CD4-positive, alpha-beta memory T cell (primary cell): ENCODE results near the gene ARID5B. TPM values are rescaled to one million over a fixed set of nuclear protein-coding genes. Genes with fewer than 3 reads are reported as not detected.

Source experiments
- CTCF ChIA-PET: fragments of 350-600 bp; sonication (Branson Sonifier 250); formaldehyde crosslinking; loops from one replicate; lab custom pipeline; 2021; ENCODE audit warnings: inconsistent platforms; ENCODE audit not compliant: partially characterized antibody; lab: Charles Lee
- POLR2A ChIA-PET: fragments of 350-600 bp; sonication (Branson Sonifier 250); formaldehyde crosslinking; loops from one replicate; lab custom pipeline; 2021; ENCODE audit not compliant: partially characterized antibody; lab: Charles Lee
- DNase-seq, 5 donors: peaks; one replicate each; pipeline versions ENCODE4 v3.0.0 to v3.0.0-alpha.2; 2020 to 2022; ENCODE audit warnings: mixed read lengths in 1 of 5
- H3K27ac ChIP-seq: one replicate; pipeline ENCODE4 v1.7.0; 2013; ENCODE audit warnings: low read depth, low read length
- H3K27me3 ChIP-seq: 2 replicates; pipeline ENCODE4 v1.7.0; 2013; ENCODE audit warnings: mild to moderate bottlenecking, low read length, moderate library complexity; ENCODE audit not compliant: insufficient read depth
- H3K36me3 ChIP-seq: 2 replicates; pipeline ENCODE4 v1.7.0; 2013; ENCODE audit warnings: mild to moderate bottlenecking, low read length, moderate library complexity; ENCODE audit not compliant: insufficient read depth
- H3K4me1 ChIP-seq: 2 replicates; pipeline ENCODE4 v1.7.0; 2013; ENCODE audit warnings: mild to moderate bottlenecking, low read length, moderate library complexity; ENCODE audit not compliant: insufficient read depth
- H3K4me3 ChIP-seq, 2 donors: one replicate each; pipeline ENCODE4 v1.7.0; 2013; ENCODE audit warnings: low read length in 2 of 2, mild to moderate bottlenecking in 1 of 2
- H3K9me3 ChIP-seq, 2 donors: one replicate each; pipeline ENCODE4 v1.7.0; 2013; ENCODE audit warnings: low read length in 2 of 2, control low read depth in 1 of 2; ENCODE audit not compliant: control insufficient read depth in 1 of 2
- H3K27ac Mint-ChIP-seq, 7 donors: one replicate each; pipeline ENCODE4 v1.8.0; 2020 to 2021; ENCODE audit warnings: mixed read lengths in 7 of 7, mild to moderate bottlenecking in 6 of 7, inconsistent platforms in 3 of 7, moderate library complexity in 3 of 7
- H3K27me3 Mint-ChIP-seq, 2 donors: one replicate each; pipeline ENCODE4 v1.8.0; 2020 to 2021; ENCODE audit warnings: mixed read lengths in 2 of 2
- H3K36me3 Mint-ChIP-seq, 2 donors: one replicate each; pipeline ENCODE4 v1.8.0; 2020 to 2021; ENCODE audit warnings: mixed read lengths in 2 of 2, inconsistent platforms in 1 of 2, mild to moderate bottlenecking in 1 of 2
- H3K4me1 Mint-ChIP-seq, 4 donors: one replicate each; pipeline ENCODE4 v1.8.0; 2020 to 2021; ENCODE audit warnings: mixed read lengths in 4 of 4, mild to moderate bottlenecking in 1 of 4
- H3K4me3 Mint-ChIP-seq, 8 donors: one replicate each; pipeline ENCODE4 v1.8.0; 2020 to 2021; ENCODE audit warnings: mixed read lengths in 8 of 8, mild to moderate bottlenecking in 7 of 8, moderate library complexity in 6 of 8, inconsistent platforms in 3 of 8
- H3K9me3 Mint-ChIP-seq, 8 donors: one replicate each; pipeline ENCODE4 v1.8.0; 2020 to 2021; ENCODE audit warnings: mixed read lengths in 8 of 8, mild to moderate bottlenecking in 5 of 8, inconsistent platforms in 3 of 8, moderate library complexity in 1 of 8
- intact Hi-C: fragments of 100-400 bp; cut with micrococcal nuclease; formaldehyde crosslinking; loops from one replicate; pipeline ENCODE4 v1.15.1; 2023
- polyA plus RNA-seq, 2 donors: library from polyadenylated mRNA; unstranded; fragments of 300-500 nt; fragmentation: Illumina TruSeq; gene quantifications; one replicate each; pipeline ENCODE4 v1.2.3, GENCODE V29; 2021
- total RNA-seq, 2 experiments: library from RNA; stranded (reverse); gene quantifications; one replicate each; pipeline ENCODE4 v1.2.3, GENCODE V29; 2021

Gene ARID5B
- total and polyA plus RNA-seq, 4 experiments from 2014 or later = 30.9 to 49.6 (median 41.9) TPM

DNA sequence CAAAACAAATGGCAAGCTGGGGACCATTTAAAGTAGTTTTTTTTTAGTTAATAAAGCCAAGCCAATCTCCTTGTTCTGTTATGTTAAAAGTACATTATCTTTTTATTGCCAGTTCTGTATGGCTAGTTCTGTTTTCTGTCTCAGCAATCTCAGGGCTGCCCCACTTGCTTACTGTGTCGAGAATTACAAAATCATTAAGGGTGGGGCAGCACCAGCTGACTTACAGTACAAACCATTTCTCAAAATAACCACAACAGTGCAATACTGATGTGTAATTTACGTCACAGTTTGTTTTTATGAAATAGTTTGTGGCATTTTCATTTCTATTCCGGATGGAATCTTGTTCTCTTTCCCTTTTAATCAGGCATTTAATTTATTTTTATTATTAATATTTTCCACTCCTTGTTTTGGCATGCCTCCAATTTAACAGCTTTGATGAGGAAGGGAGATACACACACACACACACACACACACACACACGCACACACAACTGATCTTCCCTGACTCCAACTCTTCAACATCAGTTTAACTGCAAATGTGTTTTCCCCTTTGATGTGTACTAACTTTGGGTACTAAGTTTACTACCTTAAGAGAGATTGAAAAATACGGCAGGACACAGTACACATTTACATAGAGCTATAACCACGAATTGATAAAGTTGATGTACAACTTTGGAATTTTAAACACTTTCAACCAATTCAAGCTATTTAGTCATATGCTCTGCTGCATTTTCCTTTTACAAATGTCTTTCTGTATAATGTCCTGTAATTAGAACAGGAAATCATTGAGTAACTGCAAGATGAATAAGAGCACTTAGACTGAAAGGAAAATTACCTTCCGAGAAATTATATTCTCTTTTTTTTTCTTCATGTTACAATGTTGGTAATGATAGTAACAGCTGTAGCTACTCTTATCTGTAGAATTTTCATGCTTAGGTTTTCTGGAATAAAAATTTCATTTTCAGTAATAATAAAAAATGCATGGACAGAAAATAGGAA is 91.5 kb downstream of the ARID5B start:
- intact Hi-C loops = loop anchor here (1.0 to 2.0 kb wide), 4 partner anchors 22 to 90 kb away; no protein-coding TSS in a partner anchor
- Mint-ChIP-seq H3K4me1 (peaks cover 52 to 72% (median 56%) of the 10 kb centered on the region in 4 donors), H3K27me3 (peaks cover 0 to 3% of the 10 kb centered on the region in 2 donors), H3K27ac (peak overlapping the region; percentile 87 to 98 (median 94)), H3K36me3 (peaks cover 17 to 26% of the 10 kb centered on the region in 2 donors), H3K4me3 (peak overlapping the region; percentile 47 to 81 (median 74)), H3K9me3 (peaks cover 0 to 3% (median 0%) of the 10 kb centered on the region in 8 donors)
- Histone ChIP-seq H3K4me3 (peak overlapping the region; percentile 9 to 39), H3K4me1 (peaks cover 71% of the 10 kb centered on the region), H3K9me3 (no peaks in the 10 kb centered on the region), H3K27ac (peak overlapping the region; percentile 60), H3K36me3 (no peaks in the 10 kb centered on the region), H3K27me3 (no peaks in the 10 kb centered on the region)
- ChIA-PET CTCF (interaction anchor here (0.6 to 3.3 kb wide), 12 partner anchors 11 to 252 kb away, joined by 3 to 24 read pairs (median 4); partner anchors contain the start of gene ARID5B), POLR2A (interaction anchor here (0.7 to 2.7 kb wide), 27 partner anchors 9 to 222 kb away, joined by 3 to 86 read pairs (median 5); partner anchors contain the start of gene ARID5B)
- DNase-seq = peak; percentile 79 to 88 (median 84)

- Histone ChIP-seq H3K36me3 (no peaks in the 10 kb centered on the region), H3K4me1 (peaks cover 64% of the 10 kb centered on the region), H3K27ac (peak overlapping the region; percentile 60), H3K9me3 (no peaks in the 10 kb centered on the region), H3K4me3 (peak overlapping the region in 1 of 2 donors; percentile 39), H3K27me3 (no peaks in the 10 kb centered on the region)
- Mint-ChIP-seq H3K27me3 (peaks cover 0 to 3% of the 10 kb centered on the region in 2 donors), H3K9me3 (peaks cover 0 to 3% (median 0%) of the 10 kb centered on the region in 8 donors), H3K36me3 (peaks cover 22 to 34% of the 10 kb centered on the region in 2 donors), H3K4me3 (peak overlapping the region; percentile 30 to 81 (median 71)), H3K4me1 (peaks cover 51 to 75% (median 56%) of the 10 kb centered on the region in 4 donors), H3K27ac (peak overlapping the region; percentile 87 to 98 (median 94))
- intact Hi-C loops = loop anchor here (1.0 to 2.0 kb wide), 3 partner anchors 23 to 91 kb away; no protein-coding TSS in a partner anchor
- peak; percentile 44 to 64 (median 49) for DNase-seq
- CTCF ChIA-PET = interaction anchor here (1.1 to 3.3 kb wide), 8 partner anchors 10 to 243 kb away, joined by 3 to 24 read pairs (median 8); partner anchors contain the start of gene ARID5B
- POLR2A ChIA-PET = interaction anchor here (0.7 to 2.7 kb wide), 21 partner anchors 10 to 221 kb away, joined by 3 to 86 read pairs (median 5); partner anchors contain the start of gene ARID5B
Measured at GRCh38 chr10:61993711-61994401, 92.4 kb downstream of the ARID5B start.

DNA sequence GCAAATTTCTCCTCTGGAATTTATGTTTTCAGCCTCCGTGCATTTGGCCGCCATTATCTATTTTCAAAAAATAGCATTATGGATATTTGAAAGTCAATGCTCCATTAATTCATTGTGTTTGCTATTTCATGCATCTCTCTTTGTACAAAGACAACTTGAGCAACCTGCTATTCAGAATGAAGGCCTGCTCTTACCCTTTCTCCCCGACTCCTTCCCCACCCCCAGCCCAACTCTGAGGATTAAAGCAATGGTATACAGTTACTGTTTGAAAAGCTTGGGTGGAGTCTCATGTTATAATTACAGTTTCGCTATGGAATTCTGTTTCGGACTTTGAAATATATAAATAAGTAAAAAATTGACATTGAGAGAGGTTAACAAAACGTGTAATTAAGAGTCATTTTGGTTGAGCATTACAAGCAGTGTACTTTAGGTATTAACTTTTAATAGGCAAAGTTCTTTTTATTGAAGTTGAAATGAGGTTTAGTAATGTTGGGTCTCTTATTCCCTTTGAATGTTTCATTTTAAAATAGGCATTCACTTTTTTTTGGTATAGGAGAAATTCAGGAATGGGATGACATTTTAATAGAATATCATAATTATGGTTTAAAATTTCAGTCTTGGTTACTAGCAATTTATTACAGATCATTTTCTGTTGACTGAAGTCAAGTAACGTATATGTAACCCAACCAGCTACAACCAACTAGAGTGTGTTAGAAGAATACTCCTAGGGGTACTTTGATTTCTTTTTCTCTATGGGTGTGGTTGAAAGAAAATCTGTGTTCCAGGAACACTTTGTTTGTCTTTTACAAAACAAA is 93.1 kb downstream of the ARID5B start:
- H3K4me1 Mint-ChIP-seq = peaks cover 51 to 79% (median 58%) of the 10 kb centered on the region in 4 donors
- H3K36me3 ChIP-seq = no peaks in the 10 kb centered on the region
- H3K36me3 Mint-ChIP-seq = peaks cover 27 to 40% of the 10 kb centered on the region in 2 donors
- H3K4me1 ChIP-seq = peaks cover 62% of the 10 kb centered on the region
- POLR2A ChIA-PET = interaction anchor here (0.9 to 2.7 kb wide), 8 partner anchors 10 to 94 kb away, joined by 3 to 29 read pairs (median 5); no protein-coding TSS in a partner anchor
- H3K27me3 Mint-ChIP-seq = peaks cover 0 to 3% of the 10 kb centered on the region in 2 donors
- DNase-seq = no peak
- H3K4me3 Mint-ChIP-seq = peak overlapping the region in 7 of 8 donors; percentile 30 to 79 (median 70)
- CTCF ChIA-PET = interaction anchor here (1.3 to 3.3 kb wide), 3 partner anchors 43 to 97 kb away, joined by 5 to 17 read pairs (median 15); no protein-coding TSS in a partner anchor
- H3K4me3 ChIP-seq = no peak overlapping the region
- H3K9me3 ChIP-seq = no peaks in the 10 kb centered on the region
- H3K27ac Mint-ChIP-seq = peak overlapping the region; percentile 87 to 98 (median 94)
- H3K9me3 Mint-ChIP-seq = peaks cover 0 to 3% (median 0%) of the 10 kb centered on the region in 8 donors
- H3K27ac ChIP-seq = peak overlapping the region; percentile 60
- intact Hi-C loops = no loop called here
- no peaks in the 10 kb centered on the region for H3K27me3 ChIP-seq

GRCh38 chr10:61995220-61995503 is 93.7 kb downstream of the ARID5B start:
- Histone ChIP-seq H3K36me3 (no peaks in the 10 kb centered on the region), H3K27ac (no peak overlapping the region), H3K9me3 (no peaks in the 10 kb centered on the region), H3K27me3 (no peaks in the 10 kb centered on the region), H3K4me1 (peaks cover 56% of the 10 kb centered on the region), H3K4me3 (no peak overlapping the region)
- intact Hi-C loops = no loop called here
- H3K36me3 Mint-ChIP-seq = peaks cover 32 to 41% of the 10 kb centered on the region in 2 donors
- peaks cover 0 to 3% of the 10 kb centered on the region in 2 donors for H3K27me3 Mint-ChIP-seq
- H3K27ac Mint-ChIP-seq = peak overlapping the region in 5 of 7 donors; percentile 9 to 94 (median 37)
- CTCF ChIA-PET = interaction anchor here (1.3 kb wide), 1 partner anchor 44 kb away, joined by 5 read pairs; no protein-coding TSS in a partner anchor
- no peak for DNase-seq
- POLR2A ChIA-PET = interaction anchor here (1.1 to 1.4 kb wide), 2 partner anchors 93 to 95 kb away, joined by 4 to 5 read pairs; no protein-coding TSS in a partner anchor
- H3K4me3 Mint-ChIP-seq = peak overlapping the region in 2 of 8 donors; percentile 8 to 20
- H3K9me3 Mint-ChIP-seq = peaks cover 0 to 3% (median 0%) of the 10 kb centered on the region in 8 donors
- H3K4me1 Mint-ChIP-seq = peaks cover 48 to 79% (median 57%) of the 10 kb centered on the region in 4 donors

DNA sequence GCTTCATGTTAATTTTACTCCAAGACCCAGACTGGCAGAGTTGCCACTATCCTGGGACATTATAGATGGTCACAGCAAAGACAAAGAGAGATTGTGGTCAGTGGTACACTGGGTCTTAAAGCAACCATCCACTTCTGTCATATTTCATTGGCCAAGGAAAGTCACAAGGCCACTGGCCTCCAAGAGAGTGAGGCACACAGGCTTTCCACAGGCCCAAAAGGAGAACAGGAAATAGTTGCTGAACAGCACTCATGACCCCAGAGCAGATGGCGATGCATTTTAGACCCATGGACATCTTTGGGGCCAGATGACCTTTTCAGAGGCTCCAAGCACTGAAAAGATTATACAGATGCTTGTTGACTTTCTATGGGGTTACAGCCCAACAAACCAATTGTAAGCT is 97.4 kb downstream of the ARID5B start:
- ChIA-PET CTCF (no interaction called here), POLR2A (interaction anchor here (0.5 kb wide), 1 partner anchor 97 kb away, joined by 4 read pairs; no protein-coding TSS in a partner anchor)
- Mint-ChIP-seq H3K4me1 (peaks cover 44 to 70% (median 50%) of the 10 kb centered on the region in 4 donors), H3K27me3 (no peaks in the 10 kb centered on the region), H3K9me3 (peaks cover 0 to 2% (median 0%) of the 10 kb centered on the region in 8 donors), H3K36me3 (peaks cover 36 to 60% of the 10 kb centered on the region in 2 donors), H3K27ac (peak overlapping the region in 4 of 7 donors; percentile 7 to 59 (median 36)), H3K4me3 (no peak overlapping the region)
- Histone ChIP-seq H3K27ac (no peak overlapping the region), H3K27me3 (no peaks in the 10 kb centered on the region), H3K4me1 (peaks cover 39% of the 10 kb centered on the region), H3K36me3 (no peaks in the 10 kb centered on the region), H3K9me3 (no peaks in the 10 kb centered on the region), H3K4me3 (no peak overlapping the region)
- intact Hi-C loops = no loop called here
- no peak for DNase-seq
